ENCODE results near the gene ANXA2. TPM values are rescaled to one million over a fixed set of nuclear protein-coding genes. Genes with fewer than 3 reads are reported as not detected.

Gene ANXA2
- total RNA-seq, 1 donor from 2014 or later, result 730 TPM

GRCh38 chr15:60372227-60372626 lies 25.6 kb downstream of the ANXA2 start:
- no peak for DNase-seq (ENCODE audit: low spot score in 2 of 2)
- no peaks in the 10 kb centered on the region for H3K9me3 ChIP-seq
- intact Hi-C loops (cut with DNase I), result no loop called here
- TF ChIP-seq CTCF (IDR thresholded peaks at IDR 0.05), result no peak
- H3K4me3 ChIP-seq, result peak overlapping the region in 1 of 2 donors; percentile 10
- peaks cover 11 to 31% of the 10 kb centered on the region in 2 donors for H3K36me3 ChIP-seq
- H3K27me3 ChIP-seq, result no peaks in the 10 kb centered on the region
- H3K4me1 ChIP-seq, result peaks cover 53 to 79% of the 10 kb centered on the region in 2 donors
- H3K27ac ChIP-seq, result peak overlapping the region; percentile 90 to 96

DNA sequence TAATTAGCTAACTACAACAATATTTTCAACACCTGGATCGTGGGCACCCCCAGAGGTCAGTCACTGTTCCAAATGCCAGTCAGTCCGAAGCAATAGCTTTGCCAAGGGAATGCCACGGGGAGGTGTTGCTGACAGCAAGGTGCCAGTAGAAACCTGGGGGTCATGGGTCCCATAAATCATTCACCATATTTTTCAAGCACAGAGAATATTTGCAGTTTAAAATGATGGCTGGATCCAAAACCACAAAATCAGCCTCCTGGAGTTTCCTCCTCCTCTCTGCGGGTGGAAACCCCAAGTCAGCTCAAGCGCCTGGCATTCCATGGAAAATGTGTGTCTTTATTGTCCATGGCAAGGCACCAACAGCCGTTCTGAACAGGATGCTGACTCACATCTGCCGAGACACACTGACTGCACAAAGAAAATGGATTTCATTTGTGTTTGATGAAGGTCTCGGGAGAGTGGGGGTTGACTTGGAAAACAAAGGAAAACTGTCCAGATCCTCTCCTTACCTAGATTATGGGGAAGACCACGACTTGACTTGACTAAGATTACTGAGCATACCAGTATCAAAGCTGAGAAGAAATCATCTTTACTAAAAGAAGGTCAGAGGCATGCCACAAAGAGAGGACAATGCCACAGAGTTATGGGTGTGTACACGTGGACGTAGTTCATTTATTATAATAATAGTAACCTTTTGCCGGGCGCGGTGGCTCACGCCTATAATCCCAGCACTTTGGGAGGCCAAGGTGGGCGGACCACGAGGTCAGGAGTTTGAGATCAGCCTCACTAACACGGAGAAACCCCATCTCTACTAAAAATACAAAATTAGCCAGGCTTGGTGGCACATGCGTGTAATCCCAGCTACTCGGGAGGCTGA lies 26.4 kb downstream of the ANXA2 start:
- H3K4me3 ChIP-seq, result peak overlapping the region in 1 of 2 donors; percentile 20
- H3K27me3 ChIP-seq, result no peaks in the 10 kb centered on the region
- peak; percentile 69 to 96 for DNase-seq (ENCODE audit: low spot score in 2 of 2)
- intact Hi-C loops (cut with DNase I), result loop anchor here (1.0 kb wide), 2 partner anchors 8 to 22 kb away; no protein-coding TSS in a partner anchor
- H3K36me3 ChIP-seq, result peaks cover 6 to 23% of the 10 kb centered on the region in 2 donors
- H3K9me3 ChIP-seq, result no peaks in the 10 kb centered on the region
- H3K27ac ChIP-seq, result peak overlapping the region; percentile 90 to 96
- peaks cover 53 to 71% of the 10 kb centered on the region in 2 donors for H3K4me1 ChIP-seq
- TF ChIP-seq CTCF (IDR thresholded peaks at IDR 0.05), result no peak

DNA sequence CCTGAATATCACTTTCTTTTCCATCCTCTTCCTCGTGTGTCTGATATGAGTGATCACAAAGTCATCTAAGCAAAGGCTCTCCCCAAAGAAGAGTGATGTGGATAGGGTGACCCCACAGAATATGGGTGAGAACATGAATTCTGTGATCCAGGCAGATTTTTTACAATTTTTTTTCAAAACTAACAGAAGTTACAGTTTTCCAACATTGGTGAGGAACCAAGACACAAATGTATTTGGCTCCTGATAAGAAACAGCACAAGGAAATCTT lies 27.0 kb downstream of the ANXA2 start:
- DNase-seq (ENCODE audit: low spot score in 2 of 2), result no peak
- H3K27ac ChIP-seq, result peak overlapping the region; percentile 90 to 96
- peaks cover 3 to 17% of the 10 kb centered on the region in 2 donors for H3K36me3 ChIP-seq
- no peak for TF ChIP-seq CTCF (IDR thresholded peaks at IDR 0.05)
- intact Hi-C loops (cut with DNase I), result loop anchor here (1.0 kb wide), 2 partner anchors 8 to 22 kb away; no protein-coding TSS in a partner anchor
- peaks cover 49 to 65% of the 10 kb centered on the region in 2 donors for H3K4me1 ChIP-seq
- H3K27me3 ChIP-seq, result no peaks in the 10 kb centered on the region
- peak overlapping the region in 1 of 2 donors; percentile 20 for H3K4me3 ChIP-seq
- no peaks in the 10 kb centered on the region for H3K9me3 ChIP-seq

GRCh38 chr15:60370105-60370868 lies 27.5 kb downstream of the ANXA2 start:
- Histone ChIP-seq H3K27me3 (no peaks in the 10 kb centered on the region), H3K4me1 (peaks cover 44 to 60% of the 10 kb centered on the region in 2 donors), H3K4me3 (peak overlapping the region in 1 of 2 donors; percentile 20), H3K36me3 (peaks cover 3 to 15% of the 10 kb centered on the region in 2 donors), H3K27ac (peak overlapping the region; percentile 90 to 96), H3K9me3 (no peaks in the 10 kb centered on the region)
- TF ChIP-seq CTCF (IDR thresholded peaks at IDR 0.05), result no peak
- DNase-seq (ENCODE audit: low spot score in 2 of 2), result peak in 1 of 2 donors; percentile 63
- intact Hi-C loops (cut with DNase I), result no loop called here

- Histone ChIP-seq H3K27ac (peak overlapping the region; percentile 90 to 96), H3K27me3 (no peaks in the 10 kb centered on the region), H3K4me3 (no peak overlapping the region), H3K4me1 (peaks cover 39 to 55% of the 10 kb centered on the region in 2 donors), H3K36me3 (peaks cover 3 to 15% of the 10 kb centered on the region in 2 donors), H3K9me3 (no peaks in the 10 kb centered on the region)
- DNase-seq (ENCODE audit: low spot score in 2 of 2), result no peak
- TF ChIP-seq CTCF (IDR thresholded peaks at IDR 0.05), result no peak
- intact Hi-C loops (cut with DNase I), result no loop called here
These were observed 28.1 kb downstream of the ANXA2 start for GRCh38 chr15:60369696-60370095.
